ENCODE results near the gene KRTAP2-2. TPM values are rescaled to one million over a fixed set of nuclear protein-coding genes. Genes with fewer than 3 reads are reported as not detected.
"Not testable (repeated sequence)": the region's sequence is repeated elsewhere in the genome, so short reads cannot be mapped to it uniquely, and the experiment has no call there.

The KRTAP2-2 gene
- total RNA-seq, 1 donor from 2014 or later = not detected

GRCh38 chr17:41098042-41098441 is 43.0 kb upstream of the KRTAP2-2 start, which contains the start of gene KRTAP4-8:
TSS of gene KRTAP4-8 (minus strand) at chr17:41098142. CDS start at chr17:41098084, 58 bp downstream.
- Mint-ChIP-seq H3K27me3 (ENCODE audit: low read depth) (peaks cover 6% of the 10 kb centered on the region), H3K4me1 (peaks cover 41% of the 10 kb centered on the region), H3K4me3 (no peak within 1 kb of the TSS), H3K36me3 (peaks cover 1% of the 10 kb centered on the region), H3K9me3 (peaks cover 2% of the 10 kb centered on the region), H3K27ac (no peak within 1 kb of the TSS)
- no peak for DNase-seq (ENCODE audit: low spot score in 2 of 2, unreplicated experiment in 2 of 2)
- no peak for TF ChIP-seq CTCF (IDR thresholded peaks at IDR 0.05; ENCODE audit: unreplicated experiment)

- Mint-ChIP-seq H3K4me3 (no peak overlapping the region), H3K27me3 (ENCODE audit: low read depth) (peaks cover 6% of the 10 kb centered on the region), H3K4me1 (peaks cover 41% of the 10 kb centered on the region), H3K27ac (no peak overlapping the region), H3K36me3 (peaks cover 4% of the 10 kb centered on the region), H3K9me3 (peaks cover 10% of the 10 kb centered on the region)
- no peak for TF ChIP-seq CTCF (IDR thresholded peaks at IDR 0.05; ENCODE audit: unreplicated experiment)
- no peak for DNase-seq (ENCODE audit: low spot score in 2 of 2, unreplicated experiment in 2 of 2)
These were observed 41.0 kb upstream of the KRTAP2-2 start for GRCh38 chr17:41096055-41096454.

- H3K9me3 Mint-ChIP-seq = peaks cover 15% of the 10 kb centered on the region
These were observed 33.8 kb upstream of the KRTAP2-2 start for GRCh38 chr17:41088760-41089352.

GRCh38 chr17:41084100-41084856 is 29.2 kb upstream of the KRTAP2-2 start, which contains the start of gene KRTAP4-7:
TSS of gene KRTAP4-7 (plus strand) at chr17:41084150. CDS start at chr17:41084207, 57 bp downstream.
- H3K27me3 Mint-ChIP-seq (ENCODE audit: low read depth); H3K4me3 Mint-ChIP-seq; H3K27ac Mint-ChIP-seq; DNase-seq (ENCODE audit: low spot score in 2 of 2, unreplicated experiment in 2 of 2); H3K9me3 Mint-ChIP-seq; H3K36me3 Mint-ChIP-seq: not testable (repeated sequence)
- H3K4me1 Mint-ChIP-seq = peaks cover 22% of the 10 kb centered on the region

More at GRCh38 chr17:41088760-41089352, 33.8 kb upstream of the KRTAP2-2 start:
- DNase-seq (ENCODE audit: low spot score in 2 of 2, unreplicated experiment in 2 of 2); H3K27me3 Mint-ChIP-seq (ENCODE audit: low read depth); H3K27ac Mint-ChIP-seq; H3K4me1 Mint-ChIP-seq; H3K4me3 Mint-ChIP-seq; H3K36me3 Mint-ChIP-seq: not testable (repeated sequence)

GRCh38 chr17:41083427-41083826 is 28.4 kb upstream of the KRTAP2-2 start:
- not testable (repeated sequence) for H3K4me3 Mint-ChIP-seq; H3K27me3 Mint-ChIP-seq (ENCODE audit: low read depth); H3K27ac Mint-ChIP-seq; H3K9me3 Mint-ChIP-seq; H3K36me3 Mint-ChIP-seq; DNase-seq (ENCODE audit: low spot score in 2 of 2, unreplicated experiment in 2 of 2)
- H3K4me1 Mint-ChIP-seq = peaks cover 22% of the 10 kb centered on the region

- peaks cover 6% of the 10 kb centered on the region for H3K27me3 Mint-ChIP-seq (ENCODE audit: low read depth)
- no peak overlapping the region for H3K4me3 Mint-ChIP-seq
- peak overlapping the region; percentile 76 for H3K27ac Mint-ChIP-seq
- peaks cover 8% of the 10 kb centered on the region for H3K9me3 Mint-ChIP-seq
- TF ChIP-seq CTCF (IDR thresholded peaks at IDR 0.05; ENCODE audit: unreplicated experiment) = no peak
- H3K36me3 Mint-ChIP-seq = no peaks in the 10 kb centered on the region
- H3K4me1 Mint-ChIP-seq = peaks cover 19% of the 10 kb centered on the region
- no peak for DNase-seq (ENCODE audit: low spot score in 2 of 2, unreplicated experiment in 2 of 2)
These were observed 27.6 kb upstream of the KRTAP2-2 start for GRCh38 chr17:41082626-41083025.

GRCh38 chr17:41076788-41077187 is 21.8 kb upstream of the KRTAP2-2 start:
- Mint-ChIP-seq H3K9me3 (peaks cover 8% of the 10 kb centered on the region), H3K4me3 (no peak overlapping the region), H3K27me3 (ENCODE audit: low read depth) (no peaks in the 10 kb centered on the region), H3K4me1 (no peaks in the 10 kb centered on the region), H3K36me3 (no peaks in the 10 kb centered on the region), H3K27ac (no peak overlapping the region)
- no peak for TF ChIP-seq CTCF (IDR thresholded peaks at IDR 0.05; ENCODE audit: unreplicated experiment)
- DNase-seq (ENCODE audit: low spot score in 2 of 2, unreplicated experiment in 2 of 2) = no peak

Measured in mesothelial cell of epicardium (in vitro differentiated cells).